ENCODE results near the gene USP36.
"Not testable (repeated sequence)": the region's sequence is repeated elsewhere in the genome, so short reads cannot be mapped to it uniquely, and the experiment has no call there.

The USP36 gene

GRCh38 chr17:78870621-78871020, 30.0 kb upstream of the USP36 start:
- no peak for DNase-seq

GRCh38 chr17:78868391-78868790, 27.8 kb upstream of the USP36 start:
- DNase-seq, result no peak

- DNase-seq, result not testable (repeated sequence)
These were observed 26.4 kb upstream of the USP36 start for GRCh38 chr17:78867046-78867445.

GRCh38 chr17:78865682-78866390, 25.2 kb upstream of the USP36 start:
- DNase-seq, result no peak

- DNase-seq, result no peak
These were observed 23.5 kb upstream of the USP36 start for GRCh38 chr17:78864117-78864516.

- no peak for DNase-seq
These were observed 21.7 kb upstream of the USP36 start for GRCh38 chr17:78862073-78863023.

- DNase-seq, result no peak
These were observed 20.6 kb upstream of the USP36 start for GRCh38 chr17:78861229-78861628.

- DNase-seq, result no peak
These were observed 18.4 kb upstream of the USP36 start for GRCh38 chr17:78859051-78859450.

- DNase-seq, result no peak
These were observed 16.7 kb upstream of the USP36 start for GRCh38 chr17:78857266-78857665.

GRCh38 chr17:78855561-78856165, 15.0 kb upstream of the USP36 start:
- DNase-seq, result no peak

- no peak for DNase-seq
These were observed 13.9 kb upstream of the USP36 start for GRCh38 chr17:78854508-78854907.

- no peak for DNase-seq
These were observed 13.3 kb upstream of the USP36 start for GRCh38 chr17:78853926-78854394.

GRCh38 chr17:78852709-78853121, 12.1 kb upstream of the USP36 start:
- no peak for DNase-seq

GRCh38 chr17:78849026-78849425, 8.4 kb upstream of the USP36 start:
- no peak for DNase-seq

GRCh38 chr17:78847052-78847451, 6.4 kb upstream of the USP36 start:
- DNase-seq, result no peak

- no peak for DNase-seq
These were observed 3.8 kb upstream of the USP36 start for GRCh38 chr17:78844301-78845005.

GRCh38 chr17:78842881-78843565, 2.4 kb upstream of the USP36 start:
- no peak for DNase-seq

GRCh38 chr17:78840530-78840779, 159 bp downstream of the USP36 start:
- DNase-seq, result no peak

GRCh38 chr17:78839762-78840529, 668 bp downstream of the USP36 start:
- DNase-seq, result no peak

- DNase-seq, result no peak
These were observed 1.3 kb downstream of the USP36 start for GRCh38 chr17:78839235-78839761.

- DNase-seq, result no peak
These were observed 2.0 kb downstream of the USP36 start for GRCh38 chr17:78838574-78839005.
